Measurements from ENCODE around the gene SP2.
"Not testable (repeated sequence)": the region's sequence is repeated elsewhere in the genome, so short reads cannot be mapped to it uniquely, and the experiment has no call there.

Gene SP2

DNA sequence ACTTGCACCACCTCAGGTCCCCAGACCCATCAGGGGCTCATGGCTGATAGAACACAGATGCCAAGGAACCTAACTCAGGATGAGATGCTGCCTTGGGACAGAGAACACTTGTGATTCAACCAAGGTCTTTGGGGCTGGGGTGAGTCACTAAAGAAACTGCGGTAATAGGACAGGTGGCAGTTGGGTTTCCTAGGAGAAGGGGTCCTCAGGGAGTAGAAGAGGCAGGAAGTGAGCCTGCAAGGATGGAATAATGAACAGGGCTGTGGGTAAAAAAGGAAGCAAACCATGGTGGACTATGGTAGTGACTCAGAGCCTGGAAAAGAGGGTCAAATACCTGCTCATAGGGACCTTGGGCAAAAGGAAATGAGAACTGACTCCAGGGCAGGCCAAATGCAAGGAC, 38.8 kb downstream of the SP2 start:
- Histone ChIP-seq H3K4ac (ENCODE audit: low read length) (no peak overlapping the region), H4K8ac (ENCODE audit: low read depth, low read length) (no peak overlapping the region), H2AK5ac (ENCODE audit: low read depth, low read length) (no peak overlapping the region), H2BK15ac (ENCODE audit: low read length) (no peak overlapping the region), H3K4me2 (ENCODE audit: insufficient read depth, low read length, poor library complexity, severe bottlenecking) (no peak overlapping the region), H3K14ac (ENCODE audit: low read length) (no peak overlapping the region), H4K91ac (ENCODE audit: low read depth, low read length, poor library complexity) (no peak overlapping the region), H3K36me3 (replicated peaks in 1 of 2; ENCODE audit: control insufficient read depth in 2 of 2, insufficient read depth in 2 of 2, low read length in 2 of 2) (peaks cover 5 to 10% of the 10 kb centered on the region in 2 donors), H3K4me3 (ENCODE audit: low read length in 2 of 2) (no peak overlapping the region), H2BK12ac (ENCODE audit: low read length) (no peak overlapping the region), H2AFZ (ENCODE audit: low read length) (no peak overlapping the region), H3K4me1 (ENCODE audit: control insufficient read depth in 2 of 2, insufficient read depth in 1 of 2, low read depth in 1 of 2, low read length in 2 of 2) (peaks cover 0 to 2% of the 10 kb centered on the region in 2 donors), H3K9ac (ENCODE audit: low read depth, low read length, poor library complexity) (no peak overlapping the region), H2BK120ac (ENCODE audit: low read depth, low read length) (no peak overlapping the region), H3K27me3 (ENCODE audit: control insufficient read depth in 3 of 3, insufficient read depth in 3 of 3, low read depth in 1 of 3, low read length in 3 of 3) (no peaks in the 10 kb centered on the region), H2BK5ac (ENCODE audit: low read length) (no peak overlapping the region), H3K27ac (replicated peaks; ENCODE audit: low read length) (no peak overlapping the region), H3K9me3 (replicated peaks in 1 of 2; ENCODE audit: control insufficient read depth in 2 of 2, insufficient read depth in 1 of 2, low read depth in 1 of 2, low read length in 2 of 2) (no peaks in the 10 kb centered on the region), H3K79me1 (ENCODE audit: low read depth, low read length) (no peaks in the 10 kb centered on the region), H3K18ac (ENCODE audit: low read length) (no peak overlapping the region), H3K23ac (ENCODE audit: low read depth, low read length, poor library complexity) (no peak overlapping the region)
- no CpG with 5 or more reads among the region's 1 CpG for WGBS, 2 donors (ENCODE audit: extremely low coverage in 2 of 2, insufficient read length in 2 of 2, insufficient replicate concordance in 1 of 2)
- no peak for DNase-seq (ENCODE audit: low spot score)

DNA sequence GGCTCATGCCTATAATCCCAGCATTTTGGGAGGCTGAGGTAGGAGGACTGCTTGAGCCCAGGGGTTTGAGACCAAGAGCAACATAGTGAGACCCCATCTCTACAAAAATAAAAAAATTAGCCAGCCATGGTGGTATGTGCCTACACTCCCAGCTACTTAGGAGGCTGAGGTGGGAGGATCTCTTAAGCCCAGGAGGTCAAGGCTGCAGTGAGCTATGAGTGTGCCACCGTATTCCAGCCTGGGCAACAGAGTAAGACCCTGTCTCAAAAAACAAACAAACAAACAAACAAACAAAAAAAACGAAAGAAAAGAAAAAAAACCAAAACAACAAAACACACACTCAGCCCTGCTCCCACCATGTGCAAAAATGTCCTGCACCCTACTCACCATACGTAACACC, 39.4 kb downstream of the SP2 start:
- H3K27me3 ChIP-seq (ENCODE audit: control insufficient read depth in 3 of 3, insufficient read depth in 3 of 3, low read depth in 1 of 3, low read length in 3 of 3); H3K4ac ChIP-seq (ENCODE audit: low read length); H3K79me1 ChIP-seq (ENCODE audit: low read depth, low read length); H3K36me3 ChIP-seq (replicated peaks in 1 of 2; ENCODE audit: control insufficient read depth in 2 of 2, insufficient read depth in 2 of 2, low read length in 2 of 2); H4K91ac ChIP-seq (ENCODE audit: low read depth, low read length, poor library complexity); H3K4me1 ChIP-seq (ENCODE audit: control insufficient read depth in 2 of 2, insufficient read depth in 1 of 2, low read depth in 1 of 2, low read length in 2 of 2); H2BK12ac ChIP-seq (ENCODE audit: low read length); H2BK5ac ChIP-seq (ENCODE audit: low read length); H3K4me2 ChIP-seq (ENCODE audit: insufficient read depth, low read length, poor library complexity, severe bottlenecking); H2BK120ac ChIP-seq (ENCODE audit: low read depth, low read length); H2AK5ac ChIP-seq (ENCODE audit: low read depth, low read length); H3K18ac ChIP-seq (ENCODE audit: low read length); H3K23ac ChIP-seq (ENCODE audit: low read depth, low read length, poor library complexity); H2BK15ac ChIP-seq (ENCODE audit: low read length); H2AFZ ChIP-seq (ENCODE audit: low read length); DNase-seq (ENCODE audit: low spot score); H3K27ac ChIP-seq (replicated peaks; ENCODE audit: low read length); H3K9ac ChIP-seq (ENCODE audit: low read depth, low read length, poor library complexity); H4K8ac ChIP-seq (ENCODE audit: low read depth, low read length); H3K14ac ChIP-seq (ENCODE audit: low read length); H3K4me3 ChIP-seq (ENCODE audit: low read length in 2 of 2); H3K9me3 ChIP-seq (replicated peaks in 1 of 2; ENCODE audit: control insufficient read depth in 2 of 2, insufficient read depth in 1 of 2, low read depth in 1 of 2, low read length in 2 of 2): not testable (repeated sequence)
- WGBS, 2 donors (ENCODE audit: extremely low coverage in 2 of 2, insufficient read length in 2 of 2, insufficient replicate concordance in 1 of 2) = no CpG with 5 or more reads among the region's 3 CpGs

DNA sequence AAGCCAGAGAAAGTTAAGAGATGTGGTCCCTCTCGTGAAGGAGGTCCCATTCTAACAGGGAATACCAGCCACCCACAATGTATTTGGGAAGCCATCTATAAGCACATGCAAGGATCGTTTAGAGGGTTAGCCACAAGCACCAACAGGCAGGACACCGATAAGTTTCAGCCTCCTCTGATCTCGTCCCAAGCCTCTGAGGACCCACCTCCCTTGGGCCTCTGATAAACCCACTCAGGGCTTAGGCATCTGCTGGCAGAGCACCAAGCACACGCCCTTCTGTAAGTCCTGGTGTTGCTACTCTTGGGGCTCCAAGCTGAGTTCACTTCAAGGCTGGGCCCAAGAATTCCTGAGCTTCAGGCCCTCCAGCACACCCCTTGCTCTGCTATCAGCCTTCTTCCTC, 39.9 kb downstream of the SP2 start:
- H2AK5ac ChIP-seq (ENCODE audit: low read depth, low read length) = no peak overlapping the region
- H4K91ac ChIP-seq (ENCODE audit: low read depth, low read length, poor library complexity) = no peak overlapping the region
- no peak overlapping the region for H2BK15ac ChIP-seq (ENCODE audit: low read length)
- H3K27ac ChIP-seq (replicated peaks; ENCODE audit: low read length) = no peak overlapping the region
- H3K4ac ChIP-seq (ENCODE audit: low read length) = no peak overlapping the region
- no peak overlapping the region for H3K4me3 ChIP-seq (ENCODE audit: low read length in 2 of 2)
- H3K4me1 ChIP-seq (ENCODE audit: control insufficient read depth in 2 of 2, insufficient read depth in 1 of 2, low read depth in 1 of 2, low read length in 2 of 2) = peaks cover under 1 to 2% of the 10 kb centered on the region in 2 donors
- no peak overlapping the region for H2BK5ac ChIP-seq (ENCODE audit: low read length)
- no CpG with 5 or more reads among the region's 5 CpGs for WGBS, 2 donors (ENCODE audit: extremely low coverage in 2 of 2, insufficient read length in 2 of 2, insufficient replicate concordance in 1 of 2)
- H3K23ac ChIP-seq (ENCODE audit: low read depth, low read length, poor library complexity) = no peak overlapping the region
- H3K27me3 ChIP-seq (ENCODE audit: control insufficient read depth in 3 of 3, insufficient read depth in 3 of 3, low read depth in 1 of 3, low read length in 3 of 3) = peaks cover 0 to 2% (median 0%) of the 10 kb centered on the region in 3 experiments
- peaks cover 0 to 2% of the 10 kb centered on the region in 2 donors for H3K9me3 ChIP-seq (replicated peaks in 1 of 2; ENCODE audit: control insufficient read depth in 2 of 2, insufficient read depth in 1 of 2, low read depth in 1 of 2, low read length in 2 of 2)
- H3K14ac ChIP-seq (ENCODE audit: low read length) = no peak overlapping the region
- no peak overlapping the region for H2AFZ ChIP-seq (ENCODE audit: low read length)
- no peak overlapping the region for H2BK120ac ChIP-seq (ENCODE audit: low read depth, low read length)
- H2BK12ac ChIP-seq (ENCODE audit: low read length) = no peak overlapping the region
- H3K36me3 ChIP-seq (replicated peaks in 1 of 2; ENCODE audit: control insufficient read depth in 2 of 2, insufficient read depth in 2 of 2, low read length in 2 of 2) = peaks cover 0 to 1% of the 10 kb centered on the region in 2 donors
- H3K9ac ChIP-seq (ENCODE audit: low read depth, low read length, poor library complexity) = no peak overlapping the region
- H3K4me2 ChIP-seq (ENCODE audit: insufficient read depth, low read length, poor library complexity, severe bottlenecking) = no peak overlapping the region
- no peak overlapping the region for H3K18ac ChIP-seq (ENCODE audit: low read length)
- DNase-seq (ENCODE audit: low spot score) = no peak
- H4K8ac ChIP-seq (ENCODE audit: low read depth, low read length) = no peak overlapping the region
- no peaks in the 10 kb centered on the region for H3K79me1 ChIP-seq (ENCODE audit: low read depth, low read length)

DNA sequence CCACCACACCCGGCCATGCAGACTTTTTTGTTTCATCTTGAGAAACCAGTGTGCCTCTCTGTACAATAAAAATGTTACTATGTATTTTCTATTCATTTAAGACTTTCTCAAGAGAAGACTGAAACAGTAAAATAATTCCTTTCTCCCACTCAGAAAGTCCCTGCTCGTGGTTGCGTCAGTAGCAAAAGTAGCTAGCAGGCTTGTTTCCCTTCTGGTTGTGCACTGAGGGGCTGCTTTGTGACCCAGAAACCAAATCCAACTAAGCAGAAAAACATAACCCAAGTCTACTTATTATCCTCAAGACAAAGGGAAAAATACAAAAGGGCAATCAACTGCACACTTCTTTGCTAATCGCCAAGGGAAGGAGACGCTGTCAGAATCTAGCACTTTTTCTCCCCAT, 41.9 kb downstream of the SP2 start:
- Histone ChIP-seq H3K14ac (ENCODE audit: low read length) (no peak overlapping the region), H3K9me3 (replicated peaks in 1 of 2; ENCODE audit: control insufficient read depth in 2 of 2, insufficient read depth in 1 of 2, low read depth in 1 of 2, low read length in 2 of 2) (peaks cover 0 to 2% of the 10 kb centered on the region in 2 donors), H3K4me2 (ENCODE audit: insufficient read depth, low read length, poor library complexity, severe bottlenecking) (no peak overlapping the region), H3K4ac (ENCODE audit: low read length) (no peak overlapping the region), H3K18ac (ENCODE audit: low read length) (no peak overlapping the region), H4K91ac (ENCODE audit: low read depth, low read length, poor library complexity) (no peak overlapping the region), H3K9ac (ENCODE audit: low read depth, low read length, poor library complexity) (no peak overlapping the region), H3K36me3 (replicated peaks in 1 of 2; ENCODE audit: control insufficient read depth in 2 of 2, insufficient read depth in 2 of 2, low read length in 2 of 2) (no peaks in the 10 kb centered on the region), H2AFZ (ENCODE audit: low read length) (no peak overlapping the region), H2BK15ac (ENCODE audit: low read length) (no peak overlapping the region), H3K23ac (ENCODE audit: low read depth, low read length, poor library complexity) (no peak overlapping the region), H2BK120ac (ENCODE audit: low read depth, low read length) (no peak overlapping the region), H4K8ac (ENCODE audit: low read depth, low read length) (no peak overlapping the region), H3K4me3 (ENCODE audit: low read length in 2 of 2) (no peak overlapping the region), H3K27me3 (ENCODE audit: control insufficient read depth in 3 of 3, insufficient read depth in 3 of 3, low read depth in 1 of 3, low read length in 3 of 3) (peaks cover 0 to 8% (median 0%) of the 10 kb centered on the region in 3 experiments), H3K4me1 (ENCODE audit: control insufficient read depth in 2 of 2, insufficient read depth in 1 of 2, low read depth in 1 of 2, low read length in 2 of 2) (peaks cover 4 to 7% of the 10 kb centered on the region in 2 donors), H3K79me1 (ENCODE audit: low read depth, low read length) (no peaks in the 10 kb centered on the region), H2AK5ac (ENCODE audit: low read depth, low read length) (no peak overlapping the region), H2BK5ac (ENCODE audit: low read length) (no peak overlapping the region), H2BK12ac (ENCODE audit: low read length) (no peak overlapping the region), H3K27ac (replicated peaks; ENCODE audit: low read length) (no peak overlapping the region)
- DNase-seq (ENCODE audit: low spot score) = no peak
- WGBS, 2 donors (ENCODE audit: extremely low coverage in 2 of 2, insufficient read length in 2 of 2, insufficient replicate concordance in 1 of 2) = no CpG with 5 or more reads among the region's 5 CpGs
